Fibroblast of peridontal ligament (primary cell): Measurements from ENCODE around the gene YARS1.

Source experiments
- DNase-seq: peaks from one replicate; pipeline ENCODE4 v3.0.0-alpha.2; 2010; ENCODE audit errors: extremely low read depth

Gene YARS1

GRCh38 chr1:32817159-32817814 lies at the start of gene YARS1, which contains the start of gene S100PBP:
Gene YARS1, minus strand, starts transcription at chr1:32817358. Its CDS starts 114 bp downstream, at chr1:32817244.
Gene S100PBP, plus strand, starts transcription at chr1:32817653. Its CDS starts 8,447 bp downstream, at chr1:32826100.
- DNase-seq, result peak; percentile 96

- DNase-seq, result no peak
Measured at GRCh38 chr1:32865639-32866405, 48.7 kb upstream of the YARS1 start.

DNA sequence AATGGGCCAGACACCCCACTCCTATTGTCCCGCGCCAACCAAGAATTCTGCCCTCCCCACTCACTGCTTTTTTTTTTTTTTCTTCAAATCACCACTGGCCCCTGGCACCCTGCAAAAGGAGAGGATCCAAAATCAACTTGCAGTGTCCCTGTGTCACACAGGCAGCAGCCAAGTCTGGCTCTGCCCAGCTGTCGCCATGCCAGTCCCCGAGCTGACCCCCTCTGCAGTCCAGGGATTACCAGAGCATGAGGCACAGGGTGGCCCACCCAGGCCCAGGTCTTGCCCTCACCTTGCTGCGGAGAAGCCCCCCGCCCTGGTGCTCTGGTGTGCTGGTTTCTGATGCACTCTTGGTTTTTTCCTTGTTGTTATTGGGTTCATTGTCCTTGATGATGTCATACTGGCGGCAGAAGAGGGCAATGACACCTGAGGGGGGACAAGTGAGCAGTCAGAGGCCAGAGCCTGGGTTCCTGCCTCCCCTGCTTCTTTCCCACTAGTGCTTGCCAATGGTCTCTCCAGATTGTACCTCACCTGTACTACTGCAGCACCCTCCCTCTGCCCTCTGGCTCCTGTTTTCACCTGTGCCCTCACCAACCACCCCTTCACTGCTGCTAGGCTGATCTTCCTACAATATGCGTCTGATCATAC lies 47.3 kb upstream of the YARS1 start:
- no peak for DNase-seq

- DNase-seq, result no peak
Measured at GRCh38 chr1:32863881-32864245, 46.7 kb upstream of the YARS1 start.

DNA sequence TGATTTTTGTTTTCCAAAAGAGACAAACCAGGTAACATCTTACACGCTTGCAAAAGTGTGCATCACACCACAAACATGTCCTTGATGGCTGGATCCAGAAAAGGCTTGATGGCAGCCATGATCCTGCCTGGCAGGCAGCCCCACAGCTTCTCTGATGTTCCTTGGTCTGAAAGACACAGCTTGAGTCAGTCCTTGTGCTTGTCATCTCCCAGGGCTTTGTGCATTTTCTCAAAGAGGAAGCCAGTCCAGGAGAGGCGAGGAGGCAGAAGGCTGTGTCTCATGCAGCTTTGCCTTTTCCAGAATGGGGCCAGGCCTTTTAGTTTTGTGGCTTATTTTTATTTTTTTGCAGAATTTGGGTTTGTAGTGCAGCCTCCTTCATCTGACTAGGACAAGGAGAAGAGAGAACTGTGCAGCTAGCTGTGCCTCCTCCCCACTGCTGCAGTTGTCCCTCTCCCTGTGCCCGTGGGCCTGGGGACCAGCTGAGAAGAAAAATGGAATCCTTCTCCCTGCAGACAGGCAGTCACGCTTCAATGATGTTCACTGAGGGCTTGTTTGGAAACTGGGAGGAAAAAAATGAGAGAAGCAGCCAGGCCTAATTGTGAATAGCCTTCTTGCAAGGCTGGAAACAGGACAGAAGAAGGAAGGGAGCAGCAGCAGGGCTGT lies 46.2 kb upstream of the YARS1 start:
- no peak for DNase-seq

- peak; percentile 66 for DNase-seq
Measured at GRCh38 chr1:32861904-32862695, 44.9 kb upstream of the YARS1 start.

DNA sequence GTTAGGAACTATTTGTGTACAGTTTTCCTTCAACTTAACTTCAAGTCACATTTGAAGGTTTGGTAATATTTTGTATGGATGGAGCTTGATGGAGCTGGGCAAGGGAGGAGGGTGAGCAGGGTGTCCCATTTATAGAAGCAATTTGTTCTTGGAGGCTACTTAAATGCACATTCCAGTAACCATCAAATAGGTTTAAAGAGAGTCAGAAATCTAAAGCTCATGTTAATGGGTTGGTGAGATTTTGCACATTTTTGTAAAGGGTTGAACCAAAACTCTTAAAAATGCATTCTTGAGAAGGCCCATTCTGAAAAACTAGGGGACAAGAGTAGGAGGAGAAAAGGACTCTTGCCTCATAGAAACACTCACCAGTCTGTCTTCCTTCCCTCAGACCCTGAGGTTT lies 43.4 kb upstream of the YARS1 start:
- no peak for DNase-seq

GRCh38 chr1:32859915-32860314 lies 42.8 kb upstream of the YARS1 start:
- no peak for DNase-seq

DNA sequence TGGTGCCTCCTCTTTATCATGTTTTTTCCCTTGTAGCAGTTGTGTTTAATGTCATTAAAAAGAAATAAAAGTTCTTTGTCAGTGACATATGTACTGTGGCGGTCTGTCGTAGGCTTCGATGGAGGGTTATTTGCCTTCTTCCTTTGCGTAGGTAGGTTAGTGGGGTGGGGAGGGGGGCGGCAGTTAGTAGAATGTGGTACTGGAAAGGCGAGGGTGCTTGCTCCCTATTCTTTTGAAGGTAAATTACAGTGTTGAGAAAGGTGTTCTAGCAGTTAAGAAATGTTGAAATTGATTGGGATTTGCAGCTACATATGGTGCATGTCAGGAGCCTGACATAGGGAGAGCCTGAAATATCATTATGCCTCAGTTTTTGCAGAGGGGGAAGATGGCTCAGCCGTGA lies 41.6 kb upstream of the YARS1 start:
- DNase-seq, result no peak

- DNase-seq, result no peak
Measured at GRCh38 chr1:32858136-32858535, 41.0 kb upstream of the YARS1 start.

- DNase-seq, result no peak
Measured at GRCh38 chr1:32855861-32856617, 38.9 kb upstream of the YARS1 start.

- no peak for DNase-seq
Measured at GRCh38 chr1:32848354-32849063, 31.4 kb upstream of the YARS1 start.

DNA sequence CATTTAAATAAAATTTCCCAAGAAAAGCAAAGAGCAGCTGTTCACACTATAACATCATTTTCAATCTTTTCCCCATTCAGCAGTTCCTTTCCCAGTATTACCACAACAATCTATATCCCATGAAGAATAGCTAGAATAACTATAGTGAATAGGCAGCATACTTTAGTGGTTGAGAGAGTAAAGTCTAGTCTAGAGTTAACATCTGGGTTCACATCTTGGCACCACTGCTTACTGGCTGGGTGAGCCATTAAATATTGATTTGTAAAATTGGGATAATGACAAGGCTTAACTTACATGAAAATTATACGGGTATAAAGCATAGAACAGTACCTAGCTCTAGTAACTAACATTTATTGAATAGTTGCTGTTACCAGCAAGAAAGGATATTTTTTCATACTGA lies 14.7 kb upstream of the YARS1 start:
- DNase-seq, result no peak

DNA sequence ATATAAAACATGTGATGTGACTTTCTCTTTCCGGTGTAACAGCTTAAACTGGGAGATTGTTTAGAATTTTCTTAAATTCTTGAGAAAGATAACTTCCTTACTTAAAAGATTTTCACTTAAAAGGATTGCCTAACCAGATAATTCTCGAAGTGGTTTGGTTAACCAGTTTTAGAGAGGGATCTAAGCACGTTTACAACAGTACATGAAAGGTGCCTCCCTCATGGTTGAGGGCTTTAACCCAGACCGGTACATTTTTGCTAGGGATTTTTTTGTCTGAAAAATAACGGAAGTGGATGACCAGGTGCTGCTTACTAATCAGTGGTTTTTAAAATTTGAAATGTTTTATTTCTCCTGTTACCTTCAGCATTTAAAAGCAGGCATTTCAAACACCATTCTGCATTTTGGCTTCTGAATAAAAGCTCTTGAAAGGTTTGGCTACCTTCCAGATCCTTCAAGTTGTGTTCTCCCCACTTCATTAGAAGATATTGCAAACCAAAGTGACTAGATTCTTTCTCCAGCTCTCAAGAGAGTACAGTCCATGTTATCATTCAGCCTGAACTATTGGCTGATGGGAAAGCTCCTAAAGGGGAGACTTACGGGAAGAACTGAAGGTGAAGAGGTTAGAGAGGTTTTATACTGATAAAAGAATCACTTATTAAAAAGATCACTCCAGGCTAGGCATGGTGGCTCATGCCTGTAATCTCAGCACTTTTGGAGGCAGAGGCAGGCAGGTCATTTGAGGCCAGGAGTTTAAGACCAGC lies 13.1 kb upstream of the YARS1 start:
- DNase-seq, result no peak

- DNase-seq, result peak; percentile 54
Measured at GRCh38 chr1:32828341-32828740, 11.2 kb upstream of the YARS1 start.

DNA sequence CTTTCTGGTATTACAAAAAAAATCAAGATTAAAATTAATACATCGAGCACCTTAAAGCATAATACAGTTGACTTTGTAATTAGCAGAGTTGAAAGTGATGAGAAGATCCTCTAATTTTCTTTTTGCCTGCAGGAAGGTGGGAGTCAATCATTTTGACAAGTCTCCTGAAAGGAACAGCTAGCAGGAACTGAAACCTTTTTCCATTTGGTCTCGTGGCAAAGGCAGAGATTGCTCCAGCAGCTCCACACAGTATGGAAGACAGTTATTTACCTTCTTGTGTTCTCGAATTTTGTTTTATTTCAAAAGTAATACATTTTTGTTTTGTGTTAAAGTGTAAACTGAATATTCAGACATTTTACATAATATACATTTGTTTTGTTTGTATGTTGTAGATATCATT lies 8.0 kb upstream of the YARS1 start:
- DNase-seq, result no peak

- no peak for DNase-seq
Measured at GRCh38 chr1:32818804-32819541, 1.8 kb upstream of the YARS1 start.
